C4-2B (cell line): ENCODE data around the gene KRTAP19-2.

ENCODE experiments used
- H3K27ac ChIP-seq: fragments of 450-650 bp; 2 replicates; pipeline ENCODE4 v1.5.1; 2017
- ZFX ChIP-seq: fragments of 450-650 bp; IDR thresholded peaks from 2 replicates; pipeline ENCODE4 v1.6.1; 2017
- TF ChIP-seq, protein P1 (sequence below): fragments of 450-650 bp; conservative IDR thresholded peaks from 2 replicates; pipeline ENCODE4 v1.5.1; 2017; ENCODE audit warnings: mild to moderate bottlenecking

The KRTAP19-2 gene

DNA sequence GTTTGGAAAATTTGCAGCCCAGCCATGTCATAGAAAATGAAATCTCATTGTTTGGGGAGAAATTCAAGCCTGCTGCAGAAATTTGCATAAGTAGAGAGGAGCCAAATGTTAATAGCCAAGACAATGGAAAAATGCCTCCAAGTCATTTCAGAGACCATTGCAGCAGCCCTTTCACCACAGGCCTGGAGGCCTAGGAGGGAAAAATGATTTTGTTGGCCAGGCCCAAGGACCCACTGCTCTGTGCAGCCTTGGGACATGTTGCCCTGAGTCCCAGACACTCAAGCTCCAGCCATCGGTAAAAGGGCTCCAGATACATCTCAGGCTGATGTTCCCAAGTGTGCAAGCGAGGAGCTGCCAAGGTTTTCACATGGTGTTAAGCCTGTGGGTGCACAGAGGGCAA is 1.1 kb downstream of the KRTAP19-2 start:
- H3K27ac ChIP-seq: no peak overlapping the region
- TF ChIP-seq, protein P1, sequence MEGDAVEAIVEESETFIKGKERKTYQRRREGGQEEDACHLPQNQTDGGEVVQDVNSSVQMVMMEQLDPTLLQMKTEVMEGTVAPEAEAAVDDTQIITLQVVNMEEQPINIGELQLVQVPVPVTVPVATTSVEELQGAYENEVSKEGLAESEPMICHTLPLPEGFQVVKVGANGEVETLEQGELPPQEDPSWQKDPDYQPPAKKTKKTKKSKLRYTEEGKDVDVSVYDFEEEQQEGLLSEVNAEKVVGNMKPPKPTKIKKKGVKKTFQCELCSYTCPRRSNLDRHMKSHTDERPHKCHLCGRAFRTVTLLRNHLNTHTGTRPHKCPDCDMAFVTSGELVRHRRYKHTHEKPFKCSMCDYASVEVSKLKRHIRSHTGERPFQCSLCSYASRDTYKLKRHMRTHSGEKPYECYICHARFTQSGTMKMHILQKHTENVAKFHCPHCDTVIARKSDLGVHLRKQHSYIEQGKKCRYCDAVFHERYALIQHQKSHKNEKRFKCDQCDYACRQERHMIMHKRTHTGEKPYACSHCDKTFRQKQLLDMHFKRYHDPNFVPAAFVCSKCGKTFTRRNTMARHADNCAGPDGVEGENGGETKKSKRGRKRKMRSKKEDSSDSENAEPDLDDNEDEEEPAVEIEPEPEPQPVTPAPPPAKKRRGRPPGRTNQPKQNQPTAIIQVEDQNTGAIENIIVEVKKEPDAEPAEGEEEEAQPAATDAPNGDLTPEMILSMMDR: no peak
- no peak for TF ChIP-seq ZFX

DNA sequence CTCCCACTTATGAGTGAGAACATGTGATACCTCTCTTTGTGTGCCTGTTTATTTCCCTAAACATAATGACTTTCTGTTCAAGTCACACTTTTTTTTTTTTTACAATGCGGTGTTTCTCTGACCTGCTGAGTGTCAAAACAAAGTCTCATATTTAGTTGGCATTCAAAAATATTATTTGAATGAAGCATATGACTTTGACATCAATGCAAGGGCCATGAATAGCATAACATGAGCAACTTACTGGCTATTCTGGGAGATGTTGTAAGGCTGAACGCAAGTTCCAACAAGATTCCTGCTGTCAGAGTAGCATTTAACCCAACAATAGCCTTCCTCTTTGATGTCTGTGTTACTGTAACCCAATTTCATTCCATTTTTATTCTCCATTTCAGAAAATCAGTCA is 5.1 kb downstream of the KRTAP19-2 start:
- no peak overlapping the region for H3K27ac ChIP-seq
- TF ChIP-seq, protein P1: no peak
- no peak for TF ChIP-seq ZFX

- no peak within 1 kb of the TSS for H3K27ac ChIP-seq
- TF ChIP-seq, protein P1: no peak
- no peak for TF ChIP-seq ZFX
These were observed 7.1 kb downstream of the KRTAP19-2 start, which contains the start of gene KRTAP19-1 for GRCh38 chr21:30480145-30480544. KRTAP19-1 (minus strand) TSS chr21:30480367; CDS start chr21:30480317, 50 bp downstream.

GRCh38 chr21:30479259-30479658 is 8.0 kb downstream of the KRTAP19-2 start:
- no peak overlapping the region for H3K27ac ChIP-seq
- TF ChIP-seq ZFX: no peak
- TF ChIP-seq, protein P1: no peak

GRCh38 chr21:30478004-30478403 is 9.2 kb downstream of the KRTAP19-2 start:
- no peak overlapping the region for H3K27ac ChIP-seq
- TF ChIP-seq, protein P1: no peak
- TF ChIP-seq ZFX: no peak

- TF ChIP-seq ZFX: no peak
- TF ChIP-seq, protein P1: no peak
- no peak overlapping the region for H3K27ac ChIP-seq
These were observed 18.1 kb downstream of the KRTAP19-2 start for GRCh38 chr21:30468900-30469714.

DNA sequence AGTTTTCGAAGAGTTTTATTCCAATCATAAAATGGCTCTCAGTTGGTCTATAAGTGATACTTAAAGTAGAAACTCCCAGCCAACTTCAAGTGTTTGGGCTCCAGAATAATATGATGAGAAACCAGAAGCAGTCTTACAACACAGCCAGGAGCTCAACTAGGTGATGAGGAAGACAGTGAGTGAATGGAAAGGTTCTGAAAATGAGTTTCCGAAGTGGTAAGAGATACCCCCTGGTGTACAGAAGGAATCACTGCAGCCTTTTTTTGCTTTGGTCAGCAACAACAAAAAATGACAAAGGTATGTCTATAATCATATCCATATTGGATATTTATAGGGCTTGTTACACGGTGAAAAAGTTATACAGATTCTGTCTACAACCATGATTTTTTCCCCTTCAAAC is 23.5 kb downstream of the KRTAP19-2 start:
- H3K27ac ChIP-seq: no peak overlapping the region
- TF ChIP-seq, protein P1: peak; percentile 79
- TF ChIP-seq ZFX: no peak
